ENCODE results near the gene LINC00632. TPM values are rescaled to one million over a fixed set of nuclear protein-coding genes. Genes with fewer than 3 reads are reported as not detected.

The LINC00632 gene
- total RNA-seq, result 1,000 to 10,000 TPM in 2 of 4 donors, 100 to 1,000 TPM in 2; 572 to 1,636 (median 899) TPM

DNA sequence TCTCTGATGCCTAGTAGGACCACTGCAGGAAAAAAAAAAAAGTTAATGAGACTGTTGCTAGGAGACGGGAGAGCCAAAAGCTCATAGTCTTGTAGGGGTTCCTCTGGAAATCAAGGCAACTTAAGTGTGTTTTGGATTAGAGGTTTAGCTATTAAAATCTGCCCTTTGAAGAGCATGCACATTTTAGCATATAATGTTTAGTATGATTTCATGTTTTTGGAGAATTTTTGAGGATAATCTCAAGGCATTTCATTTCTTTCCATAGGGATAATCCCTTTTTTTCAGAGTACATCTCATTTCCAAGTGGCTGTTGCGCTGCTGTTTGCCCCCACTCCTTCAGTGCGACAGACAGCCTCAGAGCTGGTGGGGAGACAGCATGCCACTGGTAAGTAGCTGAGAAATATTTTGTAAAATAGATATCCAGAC, at the start of gene LINC00632:
TSS of gene LINC00632 (plus strand) at position 339 of the 426 bp plus-strand sequence.
- TF ChIP-seq, protein P1, sequence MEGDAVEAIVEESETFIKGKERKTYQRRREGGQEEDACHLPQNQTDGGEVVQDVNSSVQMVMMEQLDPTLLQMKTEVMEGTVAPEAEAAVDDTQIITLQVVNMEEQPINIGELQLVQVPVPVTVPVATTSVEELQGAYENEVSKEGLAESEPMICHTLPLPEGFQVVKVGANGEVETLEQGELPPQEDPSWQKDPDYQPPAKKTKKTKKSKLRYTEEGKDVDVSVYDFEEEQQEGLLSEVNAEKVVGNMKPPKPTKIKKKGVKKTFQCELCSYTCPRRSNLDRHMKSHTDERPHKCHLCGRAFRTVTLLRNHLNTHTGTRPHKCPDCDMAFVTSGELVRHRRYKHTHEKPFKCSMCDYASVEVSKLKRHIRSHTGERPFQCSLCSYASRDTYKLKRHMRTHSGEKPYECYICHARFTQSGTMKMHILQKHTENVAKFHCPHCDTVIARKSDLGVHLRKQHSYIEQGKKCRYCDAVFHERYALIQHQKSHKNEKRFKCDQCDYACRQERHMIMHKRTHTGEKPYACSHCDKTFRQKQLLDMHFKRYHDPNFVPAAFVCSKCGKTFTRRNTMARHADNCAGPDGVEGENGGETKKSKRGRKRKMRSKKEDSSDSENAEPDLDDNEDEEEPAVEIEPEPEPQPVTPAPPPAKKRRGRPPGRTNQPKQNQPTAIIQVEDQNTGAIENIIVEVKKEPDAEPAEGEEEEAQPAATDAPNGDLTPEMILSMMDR (IDR thresholded peaks at IDR 0.05; ENCODE audit: low read depth), result no peak

DNA sequence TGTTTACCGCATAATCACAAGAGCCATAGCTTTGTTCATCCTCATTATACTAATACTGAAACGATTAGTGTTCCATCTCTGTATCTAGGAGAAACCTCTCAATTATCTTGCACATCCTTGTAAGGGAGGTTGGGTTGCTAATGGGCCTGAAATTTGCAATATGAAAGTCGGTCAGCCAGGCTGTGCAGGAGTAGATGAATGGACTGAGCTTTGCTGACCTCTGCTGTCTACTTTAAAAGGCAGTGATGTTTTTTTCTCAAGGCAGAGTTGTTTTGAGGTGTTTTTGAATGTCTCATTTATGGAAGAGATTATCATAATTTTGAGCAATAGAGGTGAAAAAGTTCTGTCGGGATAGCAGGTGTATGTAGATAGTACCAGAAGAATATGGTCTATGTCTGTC, 47.9 kb upstream of the LINC00632 start:
- TF ChIP-seq, protein P1 (IDR thresholded peaks at IDR 0.05; ENCODE audit: low read depth), result no peak

DNA sequence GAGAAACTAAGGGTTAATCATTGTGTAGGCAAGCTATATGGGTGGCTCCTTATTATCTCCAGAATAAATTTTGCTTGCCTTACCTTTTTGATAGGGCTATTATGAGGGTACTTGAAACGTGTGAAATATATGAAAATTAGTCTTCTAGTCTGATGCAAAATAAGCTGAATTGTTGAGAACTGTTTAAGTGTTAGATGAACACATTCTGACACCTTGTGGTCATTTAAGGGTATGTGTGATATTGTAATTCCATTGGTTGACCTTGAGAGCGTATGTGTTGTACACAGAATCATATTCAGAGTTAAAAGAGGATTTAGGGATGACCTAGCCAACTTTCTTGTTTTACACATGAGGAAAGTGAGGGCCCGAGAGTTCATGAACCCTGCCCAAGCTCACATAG, 44.6 kb upstream of the LINC00632 start:
- TF ChIP-seq, protein P1 (IDR thresholded peaks at IDR 0.05; ENCODE audit: low read depth), result no peak

DNA sequence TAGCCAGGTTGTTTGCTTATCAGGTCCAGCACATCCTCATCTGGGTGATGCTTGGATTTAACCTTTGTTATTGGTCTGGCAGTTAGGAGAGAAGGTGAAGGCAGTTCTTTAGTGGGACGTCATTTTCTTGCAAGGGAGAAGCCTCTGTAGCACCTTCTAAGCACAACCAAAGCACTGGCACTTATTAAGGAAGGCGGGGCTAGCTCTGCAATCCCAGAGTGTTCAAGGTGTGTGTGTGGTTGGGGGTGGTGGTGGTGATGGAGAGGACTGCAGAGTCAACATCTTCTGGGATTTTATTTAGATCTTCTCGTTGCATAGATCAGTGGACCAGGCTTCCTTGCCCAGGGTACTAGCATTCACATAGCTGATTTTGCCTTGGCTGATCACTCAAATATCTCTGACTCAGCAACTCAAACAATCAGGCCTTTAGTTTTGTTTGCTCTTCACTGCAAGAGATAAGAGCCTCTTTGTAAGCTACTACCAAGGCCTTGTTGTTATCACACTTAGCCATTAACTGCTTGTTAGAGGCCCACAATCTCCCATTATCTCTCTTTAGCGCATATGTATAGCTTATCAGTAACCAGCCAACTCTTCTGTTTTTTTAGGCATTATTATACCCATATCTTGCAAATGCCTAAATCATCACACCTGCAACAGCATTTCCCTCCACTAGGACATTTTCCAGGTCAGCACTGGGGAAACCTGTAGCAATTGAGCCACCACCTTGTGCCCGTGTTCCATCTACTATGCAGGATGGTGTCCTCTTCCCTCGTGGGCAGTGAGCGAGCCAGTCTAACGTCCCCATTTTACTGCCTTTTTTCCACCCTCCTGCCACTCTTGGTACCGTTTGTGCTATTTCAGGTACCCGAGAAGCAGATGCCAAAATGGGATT, 36.5 kb upstream of the LINC00632 start:
- TF ChIP-seq, protein P1 (IDR thresholded peaks at IDR 0.05; ENCODE audit: low read depth), result no peak

DNA sequence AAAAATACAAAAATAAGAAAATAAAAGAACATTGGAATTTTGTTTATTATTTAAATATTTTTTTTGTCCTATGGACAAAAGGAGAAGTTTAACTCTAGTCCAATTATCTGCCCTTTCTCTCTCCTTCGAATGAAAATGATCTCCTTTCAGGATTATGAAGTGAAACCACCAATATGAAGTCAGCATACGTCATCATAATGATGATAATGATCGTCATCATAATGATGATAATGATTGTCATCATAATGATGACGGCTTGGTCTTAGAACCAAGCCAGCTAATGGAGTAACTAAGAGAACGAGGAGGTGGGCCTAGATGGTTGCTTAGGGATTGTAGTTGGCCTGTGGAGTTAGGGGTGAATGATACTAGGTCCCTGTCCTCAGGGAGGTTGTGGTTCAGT, 21.9 kb upstream of the LINC00632 start:
- TF ChIP-seq, protein P1 (IDR thresholded peaks at IDR 0.05; ENCODE audit: low read depth), result no peak

DNA sequence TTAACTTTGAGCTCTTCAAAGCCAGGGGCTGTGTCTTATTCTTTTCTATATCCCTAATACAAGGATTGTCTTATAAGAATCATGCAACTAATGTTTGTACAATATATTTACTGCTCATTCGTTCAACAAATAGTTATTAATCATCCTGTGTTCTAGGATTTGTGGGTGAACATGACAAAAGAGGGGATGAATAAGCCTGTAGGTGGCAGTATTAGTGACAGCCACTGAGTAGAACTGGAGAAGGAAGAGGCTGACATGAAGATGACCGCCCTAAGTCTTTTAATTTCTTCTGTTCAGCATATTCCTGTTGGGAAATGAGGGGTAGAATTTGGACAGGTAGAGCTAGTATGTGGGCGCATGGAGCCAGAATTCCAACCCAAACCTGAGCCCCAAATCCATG, 11.9 kb upstream of the LINC00632 start:
- TF ChIP-seq, protein P1 (IDR thresholded peaks at IDR 0.05; ENCODE audit: low read depth), result no peak

DNA sequence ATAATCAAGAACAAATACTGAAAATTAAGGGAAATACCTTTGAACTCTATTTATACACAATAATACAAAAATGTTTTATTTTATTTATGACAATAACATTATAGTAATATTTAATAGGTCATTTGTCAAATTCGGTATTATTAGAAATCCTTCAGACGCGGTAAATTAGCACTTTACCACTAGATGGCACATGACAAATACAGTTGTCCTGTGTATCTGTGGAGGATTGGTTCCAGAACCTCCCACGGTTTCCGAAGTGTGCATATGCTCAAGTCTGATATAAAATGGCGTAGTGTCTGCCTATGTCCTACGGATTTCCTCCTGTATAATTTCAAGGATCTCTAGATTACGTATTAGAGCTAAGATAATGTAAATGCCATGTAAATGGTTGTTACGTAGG, 8.1 kb upstream of the LINC00632 start:
- TF ChIP-seq, protein P1 (IDR thresholded peaks at IDR 0.05; ENCODE audit: low read depth), result no peak

Measured in subcutaneous adipose tissue (tissue), 4 donors.